Skeletal muscle tissue (tissue), 1 donor: ENCODE results near the gene CSPG4. TPM values are rescaled to one million over a fixed set of nuclear protein-coding genes. Genes with fewer than 3 reads are reported as not detected.

Experiments used
- total RNA-seq: library from RNA; depleted of rRNA; stranded (reverse); fragments of >200 nt; gene quantifications from one replicate; pipeline ENCODE4 v1.2.3, GENCODE V29; 2014

Gene CSPG4
- total RNA-seq, 1 donor from 2014 or later, result 71.5 TPM

Other genes starting within 250 kb of the CSPG4 start
- 11.5 TPM for gene PTPN9, start 133.5 kb downstream of the CSPG4 start, total RNA-seq
- 18.3 TPM for gene SNUPN, start 87.1 kb downstream of the CSPG4 start, total RNA-seq
- 54.3 TPM for gene IMP3, start 72.6 kb downstream of the CSPG4 start, total RNA-seq
- gene SNX33, start 64.9 kb downstream of the CSPG4 start, total RNA-seq, result 8.4 TPM
- gene UBE2Q2, start 130.6 kb upstream of the CSPG4 start, total RNA-seq, result 53.2 TPM
- 9.9 TPM for gene FBXO22, start 191.0 kb upstream of the CSPG4 start, total RNA-seq